Breast epithelium (tissue), 4 donors: ENCODE data around the gene OSBPL5. TPM values are rescaled to one million over a fixed set of nuclear protein-coding genes. Genes with fewer than 3 reads are reported as not detected.
A peak's percentile ranks its signal among the peaks of the same experiment; 100 is the strongest.

Experiments
- DNase-seq, 2 donors: peaks; one replicate each; pipeline ENCODE4 v3.0.0-alpha.2; 2019; ENCODE audit warnings: low spot score in 2 of 2
- H3K27ac ChIP-seq, 2 donors: fragments of 200-600 bp; sonication (generic) in 1 of 2; one replicate each; pipeline ENCODE4 v1.5.1; 2016 to 2019; ENCODE audit warnings: mild to moderate bottlenecking in 1 of 2
- H3K27me3 ChIP-seq, 2 donors: fragments of 200-600 bp; sonication (generic) in 1 of 2; one replicate each; pipeline versions ENCODE4 v1.5.1 to v1.6.0; 2017 to 2019; ENCODE audit warnings: control low read depth in 1 of 2, mild to moderate bottlenecking in 1 of 2
- H3K36me3 ChIP-seq: fragments of 200-600 bp; one replicate; pipeline ENCODE4 v1.5.1; 2019
- H3K4me1 ChIP-seq, 2 donors: fragments of 200-600 bp; sonication (generic); one replicate each; pipeline ENCODE4 v1.5.1; 2016 to 2019; ENCODE audit warnings: control low read depth in 1 of 2
- H3K4me3 ChIP-seq, 3 donors: fragments of 200-600 bp; sonication (generic); 1 replicate in 2 of 3; 2 replicates in 1 of 3; pipeline ENCODE4 v1.5.1; 2016 to 2019; ENCODE audit warnings: mild to moderate bottlenecking in 3 of 3, moderate library complexity in 2 of 3
- H3K9me3 ChIP-seq, 2 donors: fragments of 200-600 bp; sonication (generic) in 1 of 2; one replicate each; pipeline ENCODE4 v1.5.1; 2016 to 2019; ENCODE audit warnings: control low read depth in 1 of 2
- POLR2A ChIP-seq: fragments of 450-650 bp; IDR thresholded peaks from one replicate; pipeline ENCODE4 v1.6.1; 2016; ENCODE audit warnings: antibody characterized with exemption, mild to moderate bottlenecking, moderate library complexity
- POLR2AphosphoS5 ChIP-seq, 3 donors: sonication (generic); formaldehyde crosslinking; IDR thresholded peaks; one replicate each; pipeline ENCODE4 v1.6.1; 2017; ENCODE audit warnings: antibody characterized with exemption in 3 of 3
- intact Hi-C: fragments of 100-400 bp; cut with DNase I; formaldehyde crosslinking; loops from one replicate; pipeline ENCODE4 v1.15.1; 2023; ENCODE audit warnings: low total_unique reads
- total RNA-seq, 3 donors: library from RNA; depleted of rRNA; stranded (reverse); fragments of >200 nt; gene quantifications; one replicate each; pipeline ENCODE4 v1.1.0, GENCODE V29; 2016
- TF ChIP-seq, protein P1 (sequence below), 3 donors: fragments of 450-650 bp; IDR thresholded peaks; one replicate each; pipeline ENCODE4 v1.5.1; 2016 to 2017; ENCODE audit warnings: antibody characterized with exemption in 3 of 3, mild to moderate bottlenecking in 3 of 3, moderate library complexity in 3 of 3

Gene OSBPL5
- total RNA-seq, 3 donors from 2014 or later, result 25.3 to 64.2 (median 27.8) TPM

DNA sequence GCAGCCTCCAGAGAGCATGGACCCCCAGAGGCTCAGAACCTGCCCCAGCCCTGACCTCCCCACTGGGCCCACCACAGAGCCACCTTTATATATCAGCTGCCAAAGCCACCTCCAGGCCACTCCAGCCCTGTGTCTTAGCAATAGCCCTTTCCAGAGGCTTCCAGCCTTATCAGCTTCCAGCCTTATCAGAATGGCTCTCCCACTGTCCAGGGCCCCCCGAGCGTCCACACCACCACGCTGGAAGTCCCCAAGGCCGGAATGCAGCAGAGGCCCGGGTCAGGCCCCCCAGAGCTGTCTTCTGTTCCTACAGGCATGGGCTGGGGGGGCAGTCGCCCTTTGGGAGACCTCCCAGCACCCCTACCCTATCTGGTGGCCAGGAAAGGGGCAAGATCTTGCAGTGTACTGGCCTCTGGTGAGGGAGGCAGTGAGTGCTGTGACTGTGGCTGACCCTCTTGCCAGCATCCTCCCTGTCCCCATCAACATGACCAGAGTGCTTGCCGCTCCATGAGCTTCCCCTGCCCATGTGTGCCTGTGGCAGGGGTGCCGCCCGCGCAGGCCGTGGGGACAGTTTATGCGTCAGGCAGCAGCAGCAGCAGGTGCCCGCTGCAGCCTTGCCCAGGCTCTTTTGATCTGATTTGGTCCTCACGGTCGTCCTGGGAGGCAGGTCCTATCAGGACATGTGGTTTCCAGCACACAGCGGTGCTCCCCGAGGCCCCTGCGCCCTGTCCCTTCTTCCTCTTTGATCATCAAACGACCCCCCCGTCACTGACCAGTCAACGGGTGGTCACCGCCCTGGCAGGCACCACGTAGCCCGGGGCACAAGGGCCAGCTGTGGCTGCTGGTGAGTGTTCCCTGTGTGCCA is 15.9 kb downstream of the OSBPL5 start:
- no peaks in the 10 kb centered on the region for H3K36me3 ChIP-seq
- H3K9me3 ChIP-seq, result no peaks in the 10 kb centered on the region
- intact Hi-C loops, result no loop called here
- no peak overlapping the region for H3K4me3 ChIP-seq
- no peak overlapping the region for H3K27ac ChIP-seq
- H3K27me3 ChIP-seq, result no peaks in the 10 kb centered on the region
- no peak for DNase-seq
- H3K4me1 ChIP-seq, result peaks cover 6 to 8% of the 10 kb centered on the region in 2 donors
- TF ChIP-seq POLR2A, result no peak
- TF ChIP-seq, protein P1, sequence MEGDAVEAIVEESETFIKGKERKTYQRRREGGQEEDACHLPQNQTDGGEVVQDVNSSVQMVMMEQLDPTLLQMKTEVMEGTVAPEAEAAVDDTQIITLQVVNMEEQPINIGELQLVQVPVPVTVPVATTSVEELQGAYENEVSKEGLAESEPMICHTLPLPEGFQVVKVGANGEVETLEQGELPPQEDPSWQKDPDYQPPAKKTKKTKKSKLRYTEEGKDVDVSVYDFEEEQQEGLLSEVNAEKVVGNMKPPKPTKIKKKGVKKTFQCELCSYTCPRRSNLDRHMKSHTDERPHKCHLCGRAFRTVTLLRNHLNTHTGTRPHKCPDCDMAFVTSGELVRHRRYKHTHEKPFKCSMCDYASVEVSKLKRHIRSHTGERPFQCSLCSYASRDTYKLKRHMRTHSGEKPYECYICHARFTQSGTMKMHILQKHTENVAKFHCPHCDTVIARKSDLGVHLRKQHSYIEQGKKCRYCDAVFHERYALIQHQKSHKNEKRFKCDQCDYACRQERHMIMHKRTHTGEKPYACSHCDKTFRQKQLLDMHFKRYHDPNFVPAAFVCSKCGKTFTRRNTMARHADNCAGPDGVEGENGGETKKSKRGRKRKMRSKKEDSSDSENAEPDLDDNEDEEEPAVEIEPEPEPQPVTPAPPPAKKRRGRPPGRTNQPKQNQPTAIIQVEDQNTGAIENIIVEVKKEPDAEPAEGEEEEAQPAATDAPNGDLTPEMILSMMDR (IDR thresholded peaks at IDR 0.05), result no peak
- no peak for TF ChIP-seq POLR2AphosphoS5 (IDR thresholded peaks at IDR 0.05)

DNA sequence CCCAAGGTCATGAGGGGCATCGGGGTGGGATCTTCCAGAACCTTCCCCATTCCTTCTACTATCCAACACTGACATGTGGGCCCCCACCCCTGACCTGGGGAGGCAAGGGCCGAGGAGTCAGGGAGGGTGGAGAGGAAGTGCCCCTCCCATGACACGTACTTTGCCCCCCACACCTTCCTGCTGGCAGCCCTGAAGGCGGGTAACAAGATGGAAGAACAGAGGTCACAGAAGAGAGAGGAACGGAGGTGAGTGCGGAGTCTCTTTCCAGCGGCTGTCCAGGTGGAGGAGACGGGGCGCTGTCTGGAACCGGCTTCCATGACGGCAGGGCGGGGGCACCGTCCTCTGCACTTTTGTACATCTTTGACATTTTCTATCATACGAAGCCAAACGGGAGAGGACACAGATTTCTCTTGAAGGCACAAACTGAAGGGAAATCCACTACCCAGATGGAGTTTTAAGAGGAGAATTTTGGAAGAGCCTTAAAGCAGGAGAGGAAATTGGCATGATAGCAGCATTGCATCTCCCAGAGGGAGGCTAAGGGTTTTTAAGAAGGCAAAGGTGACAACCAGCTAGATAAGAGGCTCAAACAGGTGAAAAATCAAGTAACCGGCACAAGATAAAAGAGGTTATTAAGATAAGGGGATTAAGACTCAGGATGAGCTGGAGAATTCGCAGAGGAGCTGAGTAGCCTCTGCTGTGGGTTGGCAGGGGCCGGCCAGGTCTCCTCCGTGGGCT is 16.7 kb downstream of the OSBPL5 start:
- Histone ChIP-seq H3K36me3 (no peaks in the 10 kb centered on the region), H3K27ac (peak overlapping the region in 1 of 2 donors; percentile 68), H3K4me1 (peaks cover under 1 to 3% of the 10 kb centered on the region in 2 donors), H3K27me3 (no peaks in the 10 kb centered on the region), H3K4me3 (no peak overlapping the region), H3K9me3 (no peaks in the 10 kb centered on the region)
- DNase-seq, result no peak
- TF ChIP-seq, protein P1 (IDR thresholded peaks at IDR 0.05), result no peak
- TF ChIP-seq POLR2A (no peak), POLR2AphosphoS5 (IDR thresholded peaks at IDR 0.05) (no peak)
- intact Hi-C loops, result no loop called here

DNA sequence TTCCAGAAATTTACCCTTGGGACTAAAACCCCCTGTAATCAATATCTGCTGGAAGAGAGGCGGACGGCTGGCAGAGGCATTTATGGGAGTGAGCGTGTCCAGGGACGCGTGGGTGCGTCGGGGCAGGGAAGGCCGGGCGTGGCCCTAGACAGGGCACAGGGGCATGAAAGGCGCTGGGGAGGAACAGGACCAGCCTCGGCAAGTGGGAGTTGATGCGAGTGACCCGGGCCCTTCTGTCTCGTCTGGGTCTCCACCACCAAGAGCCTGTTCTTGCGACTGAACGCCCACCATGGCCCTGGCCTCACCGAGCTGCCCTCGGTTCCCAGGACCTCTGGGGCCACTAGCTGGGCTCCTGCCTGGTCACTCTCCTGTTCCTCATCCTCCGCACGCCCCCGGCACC is 17.5 kb downstream of the OSBPL5 start:
- no peak for DNase-seq
- intact Hi-C loops, result no loop called here
- H3K9me3 ChIP-seq, result no peaks in the 10 kb centered on the region
- peak overlapping the region in 1 of 2 donors; percentile 68 for H3K27ac ChIP-seq
- H3K27me3 ChIP-seq, result no peaks in the 10 kb centered on the region
- TF ChIP-seq, protein P1 (IDR thresholded peaks at IDR 0.05), result no peak
- TF ChIP-seq POLR2A (no peak), POLR2AphosphoS5 (IDR thresholded peaks at IDR 0.05) (no peak)
- H3K4me3 ChIP-seq, result peak overlapping the region in 1 of 3 donors; percentile 25
- no peaks in the 10 kb centered on the region for H3K36me3 ChIP-seq
- H3K4me1 ChIP-seq, result no peaks in the 10 kb centered on the region

DNA sequence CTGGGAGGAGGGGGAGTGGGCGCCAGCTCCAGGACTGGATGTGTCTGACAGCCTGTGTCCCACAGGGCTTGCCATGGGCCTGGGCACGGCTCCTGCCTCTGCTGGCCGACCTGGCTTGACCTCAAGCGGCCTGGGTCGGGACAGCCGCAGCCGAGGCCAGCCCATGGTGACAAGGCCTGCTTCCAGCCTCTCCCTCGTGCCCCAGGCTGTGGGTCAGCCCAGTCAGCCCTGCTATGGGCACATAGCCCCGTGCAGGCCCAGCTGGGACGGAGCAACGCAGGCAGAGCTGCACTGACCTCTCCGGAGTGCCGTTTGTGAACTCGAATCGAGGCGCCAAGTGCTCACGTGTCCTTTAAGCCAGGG is 17.9 kb downstream of the OSBPL5 start:
- no peaks in the 10 kb centered on the region for H3K9me3 ChIP-seq
- peak overlapping the region in 1 of 2 donors; percentile 68 for H3K27ac ChIP-seq
- TF ChIP-seq POLR2A (no peak), POLR2AphosphoS5 (IDR thresholded peaks at IDR 0.05) (no peak)
- TF ChIP-seq, protein P1 (IDR thresholded peaks at IDR 0.05), result no peak
- no peak for DNase-seq
- H3K4me1 ChIP-seq, result no peaks in the 10 kb centered on the region
- H3K27me3 ChIP-seq, result no peaks in the 10 kb centered on the region
- intact Hi-C loops, result no loop called here
- peak overlapping the region in 1 of 3 donors; percentile 25 for H3K4me3 ChIP-seq
- no peaks in the 10 kb centered on the region for H3K36me3 ChIP-seq
